Panc1 (cell line): ENCODE measurements around the gene PTGFR. TPM values are rescaled to one million over a fixed set of nuclear protein-coding genes. Genes with fewer than 3 reads are reported as not detected.

Experiments used
- ATAC-seq: fragments of 200-7000 bp; cut with Tn5 transposase; 2 replicates; pipeline ENCODE4 v1.9.1; 2020; ENCODE audit warnings: mild to moderate bottlenecking, moderate library complexity
- Bru-seq: library from RNA; stranded (reverse); fragments of 400-500 nt; gene quantifications from one replicate; lab custom pipeline; 2021; lab: Mats Ljungman, UMichigan
- BruChase-seq, 2 experiments: library from RNA; stranded (reverse); fragments of 400-500 nt; gene quantifications; one replicate each; lab custom pipeline; 2021; lab: Mats Ljungman, UMichigan
- BruUV-seq: library from RNA; stranded (reverse); fragments of 400-500 nt; replicated peaks from 2 replicates; lab custom pipeline; 2021; lab: Mats Ljungman, UMichigan
- CTCF ChIA-PET: fragments of 300-600 bp; sonication (Branson Sonifier 250); formaldehyde crosslinking; loops from one replicate; lab custom pipeline; 2022; ENCODE audit warnings: antibody characterized with exemption; lab: Charles Lee
- POLR2A ChIA-PET: fragments of 300-600 bp; sonication (Branson Sonifier 250); formaldehyde crosslinking; loops from one replicate; lab custom pipeline; 2022; ENCODE audit warnings: antibody characterized with exemption; lab: Charles Lee
- DNase-seq: peaks from one replicate; pipeline ENCODE4 v3.0.0-alpha.2; 2010; ENCODE audit warnings: low read depth, low spot score
- H3K27ac ChIP-seq: 2 replicates; pipeline ENCODE4 v1.5.1; 2011; ENCODE audit warnings: mild to moderate bottlenecking, low read length, inconsistent platforms
- H3K27me3 ChIP-seq: fragments of 200-500 bp; sonication (Bioruptor generic); 2 replicates; pipeline ENCODE4 v1.6.0; 2014; ENCODE audit warnings: low read length, inconsistent platforms; ENCODE audit not compliant: control insufficient read depth, insufficient read depth
- H3K36me3 ChIP-seq: fragments of 200-500 bp; sonication (Bioruptor generic); 2 replicates; pipeline ENCODE4 v1.5.1; 2014; ENCODE audit warnings: inconsistent platforms, mild to moderate bottlenecking, low read length, moderate library complexity; ENCODE audit not compliant: control insufficient read depth, insufficient read depth
- H3K4me1 ChIP-seq: 2 replicates; pipeline ENCODE4 v1.5.1; 2011; ENCODE audit warnings: inconsistent platforms, mild to moderate bottlenecking, low read length, moderate library complexity; ENCODE audit not compliant: control insufficient read depth, insufficient read depth
- H3K4me3 ChIP-seq, 2 experiments: 2 replicates each; pipeline ENCODE4 v1.5.1; 2011 to 2012; ENCODE audit warnings: low read depth in 2 of 2, low read length in 2 of 2, mild to moderate bottlenecking in 2 of 2, inconsistent platforms in 1 of 2, moderate library complexity in 1 of 2
- H3K9me3 ChIP-seq: fragments of 200-500 bp; sonication (Bioruptor generic); 2 replicates; pipeline ENCODE4 v1.5.1; 2014; ENCODE audit warnings: low read depth, mild to moderate bottlenecking, inconsistent platforms, low read length, moderate library complexity; ENCODE audit not compliant: control insufficient read depth, insufficient read depth
- POLR2AphosphoS5 ChIP-seq: IDR thresholded peaks from 2 replicates; pipeline ENCODE4 v1.6.1; 2012; ENCODE audit warnings: mild to moderate bottlenecking, low read depth, low read length, moderate library complexity
- REST ChIP-seq, 2 experiments: IDR thresholded peaks; 2 replicates each; pipeline ENCODE4 v1.6.1; 2011 to 2012; ENCODE audit warnings: low read depth in 2 of 2, control low read depth in 1 of 2, low read length in 1 of 2, mild to moderate bottlenecking in 1 of 2, moderate library complexity in 1 of 2; ENCODE audit not compliant: insufficient read depth in 1 of 2
- SIN3A ChIP-seq: IDR thresholded peaks from 2 replicates; pipeline ENCODE4 v1.6.1; 2012; ENCODE audit warnings: low read depth, mild to moderate bottlenecking, low read length, moderate library complexity, borderline replicate concordance; ENCODE audit not compliant: insufficient read depth
- TCF7L2 ChIP-seq: IDR thresholded peaks from 2 replicates; pipeline ENCODE4 v1.6.1; 2011; ENCODE audit warnings: mild to moderate bottlenecking, low read depth, low read length, inconsistent platforms
- in situ Hi-C: cut with HindIII; loops from 2 replicates; pipeline ENCODE4 v1.10.0; 2016; ENCODE audit warnings: low sequenced_read_pairs, low pct_unique_long_range_greater_than_20kb
- intact Hi-C: fragments of 100-400 bp; cut with micrococcal nuclease; formaldehyde crosslinking; loops from one replicate; pipeline ENCODE4 v1.10.0; 2022; ENCODE audit not compliant: unreplicated experiment
- long read RNA-seq: library from polyadenylated mRNA; unstranded; transcript quantifications from one replicate; pipeline ENCODE4 v2.0.0, GENCODE V29; 2021; ENCODE audit not compliant: unreplicated experiment
- polyA plus RNA-seq: library from polyadenylated mRNA; unstranded; fragments of >200 nt; gene quantifications from one replicate; pipeline ENCODE4 v1.2.1, GENCODE V29; 2012; ENCODE audit warnings: missing spikeins; ENCODE audit not compliant: insufficient read length
- total RNA-seq: library from RNA; stranded (reverse); gene quantifications from one replicate; pipeline ENCODE4 v1.2.1, GENCODE V29; 2021; ENCODE audit not compliant: unreplicated experiment
- TF ChIP-seq, protein P1 (sequence below): fragments of 450-650 bp; IDR thresholded peaks from 2 replicates; pipeline ENCODE4 v1.5.1; 2017; ENCODE audit warnings: mild to moderate bottlenecking

Gene PTGFR, protein sequence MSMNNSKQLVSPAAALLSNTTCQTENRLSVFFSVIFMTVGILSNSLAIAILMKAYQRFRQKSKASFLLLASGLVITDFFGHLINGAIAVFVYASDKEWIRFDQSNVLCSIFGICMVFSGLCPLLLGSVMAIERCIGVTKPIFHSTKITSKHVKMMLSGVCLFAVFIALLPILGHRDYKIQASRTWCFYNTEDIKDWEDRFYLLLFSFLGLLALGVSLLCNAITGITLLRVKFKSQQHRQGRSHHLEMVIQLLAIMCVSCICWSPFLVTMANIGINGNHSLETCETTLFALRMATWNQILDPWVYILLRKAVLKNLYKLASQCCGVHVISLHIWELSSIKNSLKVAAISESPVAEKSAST
- total RNA-seq (not detected), Bru-seq, nascent RNA (percentile 2 among the genes with signal in this experiment), BruChase-seq, experiment 1, labeled RNA remaining after a 2-hour chase (percentile 2 among the genes with signal in this experiment), BruChase-seq, experiment 2, labeled RNA remaining after a 6-hour chase (percentile 2 among the genes with signal in this experiment)
- polyA plus RNA-seq: not detected
- long read RNA-seq: 0 reads

- no peak for DNase-seq
- H3K4me1 ChIP-seq: no peaks in the 10 kb centered on the region
- in situ Hi-C loops: no loop called here
- no peaks in the 10 kb centered on the region for H3K9me3 ChIP-seq
- peak within 1 kb of the TSS in 1 of 2 experiments; percentile 35; a peak in 1 of 4 replicates for H3K4me3 ChIP-seq
- ChIA-PET CTCF (no interaction called here), POLR2A (no interaction called here)
- H3K36me3 ChIP-seq: no peaks in the 10 kb centered on the region
- BruUV-seq: no TSS peak
- ATAC-seq: no peak
- no peak within 1 kb of the TSS for H3K27ac ChIP-seq
- intact Hi-C loops: no loop called here
- TF ChIP-seq SIN3A (no peak), REST (IDR thresholded peaks at IDR 0.05; ENCODE audit: insufficient read depth in 1 of 2, low read depth in 2 of 2, low read length in 1 of 2) (no peak), POLR2AphosphoS5 (no peak), TCF7L2 (no peak)
- TF ChIP-seq, protein P1, sequence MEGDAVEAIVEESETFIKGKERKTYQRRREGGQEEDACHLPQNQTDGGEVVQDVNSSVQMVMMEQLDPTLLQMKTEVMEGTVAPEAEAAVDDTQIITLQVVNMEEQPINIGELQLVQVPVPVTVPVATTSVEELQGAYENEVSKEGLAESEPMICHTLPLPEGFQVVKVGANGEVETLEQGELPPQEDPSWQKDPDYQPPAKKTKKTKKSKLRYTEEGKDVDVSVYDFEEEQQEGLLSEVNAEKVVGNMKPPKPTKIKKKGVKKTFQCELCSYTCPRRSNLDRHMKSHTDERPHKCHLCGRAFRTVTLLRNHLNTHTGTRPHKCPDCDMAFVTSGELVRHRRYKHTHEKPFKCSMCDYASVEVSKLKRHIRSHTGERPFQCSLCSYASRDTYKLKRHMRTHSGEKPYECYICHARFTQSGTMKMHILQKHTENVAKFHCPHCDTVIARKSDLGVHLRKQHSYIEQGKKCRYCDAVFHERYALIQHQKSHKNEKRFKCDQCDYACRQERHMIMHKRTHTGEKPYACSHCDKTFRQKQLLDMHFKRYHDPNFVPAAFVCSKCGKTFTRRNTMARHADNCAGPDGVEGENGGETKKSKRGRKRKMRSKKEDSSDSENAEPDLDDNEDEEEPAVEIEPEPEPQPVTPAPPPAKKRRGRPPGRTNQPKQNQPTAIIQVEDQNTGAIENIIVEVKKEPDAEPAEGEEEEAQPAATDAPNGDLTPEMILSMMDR: no peak
- H3K27me3 ChIP-seq: no peaks in the 10 kb centered on the region
Observed at GRCh38 chr1:78490861-78491450, at the start of gene PTGFR. Gene PTGFR (plus strand): TSS chr1:78490974. CDS start chr1:78492744, 1,770 bp downstream.

DNA sequence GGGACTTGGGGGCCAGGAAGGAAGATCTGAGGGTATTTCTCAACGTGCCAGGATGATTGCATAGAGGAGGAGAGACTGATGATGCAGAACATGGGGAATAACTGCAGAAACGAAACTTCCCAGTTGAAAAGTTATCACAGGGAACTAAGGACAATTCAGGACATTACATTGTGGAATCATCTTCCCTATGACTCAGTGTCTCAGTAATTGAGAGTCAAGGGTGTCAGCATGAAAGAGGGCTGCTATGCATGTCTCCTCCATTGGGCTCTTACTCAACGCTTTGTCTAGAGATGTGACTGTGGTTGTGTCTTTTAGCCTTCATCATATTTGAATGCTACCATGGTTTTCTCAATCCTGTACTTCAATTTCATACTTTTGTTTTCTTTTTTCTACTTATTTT is 48.9 kb upstream of the PTGFR start:
- TF ChIP-seq TCF7L2: no peak
- no peak for TF ChIP-seq SIN3A
- TF ChIP-seq, protein P1: no peak
- TF ChIP-seq POLR2AphosphoS5: no peak
- no peak for TF ChIP-seq REST (IDR thresholded peaks at IDR 0.05; ENCODE audit: insufficient read depth in 1 of 2, low read depth in 2 of 2, low read length in 1 of 2)
- Histone ChIP-seq H3K9me3 (no peaks in the 10 kb centered on the region), H3K27ac (no peak overlapping the region), H3K36me3 (no peaks in the 10 kb centered on the region), H3K4me3 (no peak overlapping the region), H3K27me3 (no peaks in the 10 kb centered on the region), H3K4me1 (no peaks in the 10 kb centered on the region)
- POLR2A ChIA-PET: no interaction called here
- CTCF ChIA-PET: no interaction called here
- no TSS peak for BruUV-seq
- intact Hi-C loops: no loop called here
- DNase-seq (no peak), ATAC-seq (no peak)
- in situ Hi-C loops: no loop called here
